ENCODE results near the gene ITGA11. TPM values are rescaled to one million over a fixed set of nuclear protein-coding genes. Genes with fewer than 3 reads are reported as not detected.

The ITGA11 gene
- total and polyA plus RNA-seq, 2 donors (not counting 1 experiment from before 2014, with no cell fraction given): 21.5 to 29.6 TPM

GRCh38 chr15:68259883-68260282 lies 172.1 kb downstream of the ITGA11 start:
- H3K9ac ChIP-seq (ENCODE audit: insufficient read depth, low read length): no peak overlapping the region
- DNase-seq (ENCODE audit: low read depth in 2 of 2): no peak
- no peaks in the 10 kb centered on the region for H3K27me3 ChIP-seq (ENCODE audit: control insufficient read depth, insufficient read depth, low read length)
- H2AFZ ChIP-seq (ENCODE audit: low read length): no peak overlapping the region
- H3K9me3 ChIP-seq (ENCODE audit: control insufficient read depth, insufficient read depth, low read depth, low read length): no peaks in the 10 kb centered on the region
- TF ChIP-seq EZH2 (IDR thresholded peaks at IDR 0.05; ENCODE audit: low read length, missing control alignments): no peak
- TF ChIP-seq CTCF (conservative IDR thresholded peaks at IDR 0.05 in 1 of 2, IDR thresholded peaks at IDR 0.05 in 1 of 2; ENCODE audit: low read depth in 1 of 2, low read length in 2 of 2): no peak
- H3K4me3 ChIP-seq (replicated peaks in 1 of 4; ENCODE audit: control extremely low read depth in 1 of 4, insufficient read depth in 1 of 4, low read depth in 3 of 4, low read length in 4 of 4): no peak overlapping the region
- H3K27ac ChIP-seq (ENCODE audit: insufficient read depth, low read length): no peak overlapping the region
- H3K4me1 ChIP-seq (ENCODE audit: control insufficient read depth, extremely low read depth, insufficient read depth, low read length): peaks cover 2% of the 10 kb centered on the region
- no peaks in the 10 kb centered on the region for H3K79me2 ChIP-seq (ENCODE audit: control insufficient read depth, insufficient read depth, low read length)
- no peaks in the 10 kb centered on the region for H4K20me1 ChIP-seq (ENCODE audit: control insufficient read depth, extremely low read depth, insufficient read depth, low read length)
- no peaks in the 10 kb centered on the region for H3K36me3 ChIP-seq (ENCODE audit: control insufficient read depth, insufficient read depth, low read length)
- H3K4me2 ChIP-seq (ENCODE audit: extremely low read depth, insufficient read depth, low read length): no peak overlapping the region

- H3K4me2 ChIP-seq (ENCODE audit: extremely low read depth, insufficient read depth, low read length): no peak overlapping the region
- no peak overlapping the region for H3K27ac ChIP-seq (ENCODE audit: insufficient read depth, low read length)
- H3K36me3 ChIP-seq (ENCODE audit: control insufficient read depth, insufficient read depth, low read length): no peaks in the 10 kb centered on the region
- no peak overlapping the region for H3K9ac ChIP-seq (ENCODE audit: insufficient read depth, low read length)
- TF ChIP-seq EZH2 (IDR thresholded peaks at IDR 0.05; ENCODE audit: low read length, missing control alignments) (no peak), CTCF (conservative IDR thresholded peaks at IDR 0.05 in 1 of 2, IDR thresholded peaks at IDR 0.05 in 1 of 2; ENCODE audit: low read depth in 1 of 2, low read length in 2 of 2) (no peak)
- no peaks in the 10 kb centered on the region for H3K27me3 ChIP-seq (ENCODE audit: control insufficient read depth, insufficient read depth, low read length)
- no peaks in the 10 kb centered on the region for H3K79me2 ChIP-seq (ENCODE audit: control insufficient read depth, insufficient read depth, low read length)
- H3K4me3 ChIP-seq (replicated peaks in 1 of 4; ENCODE audit: control extremely low read depth in 1 of 4, insufficient read depth in 1 of 4, low read depth in 3 of 4, low read length in 4 of 4): no peak overlapping the region
- no peaks in the 10 kb centered on the region for H3K9me3 ChIP-seq (ENCODE audit: control insufficient read depth, insufficient read depth, low read depth, low read length)
- no peaks in the 10 kb centered on the region for H4K20me1 ChIP-seq (ENCODE audit: control insufficient read depth, extremely low read depth, insufficient read depth, low read length)
- no peak overlapping the region for H2AFZ ChIP-seq (ENCODE audit: low read length)
- no peak for DNase-seq (ENCODE audit: low read depth in 2 of 2)
- peaks cover 2% of the 10 kb centered on the region for H3K4me1 ChIP-seq (ENCODE audit: control insufficient read depth, extremely low read depth, insufficient read depth, low read length)
These were observed 173.3 kb downstream of the ITGA11 start for GRCh38 chr15:68258692-68259091.

- Histone ChIP-seq H3K27ac (ENCODE audit: insufficient read depth, low read length) (peak overlapping the region; percentile 29), H3K4me1 (ENCODE audit: control insufficient read depth, extremely low read depth, insufficient read depth, low read length) (peaks cover 2% of the 10 kb centered on the region), H4K20me1 (ENCODE audit: control insufficient read depth, extremely low read depth, insufficient read depth, low read length) (no peaks in the 10 kb centered on the region), H2AFZ (ENCODE audit: low read length) (peak overlapping the region; percentile 82), H3K4me3 (replicated peaks in 1 of 4; ENCODE audit: control extremely low read depth in 1 of 4, insufficient read depth in 1 of 4, low read depth in 3 of 4, low read length in 4 of 4) (peak overlapping the region; percentile 37 to 60 (median 50)), H3K9ac (ENCODE audit: insufficient read depth, low read length) (peak overlapping the region; percentile 52), H3K4me2 (ENCODE audit: extremely low read depth, insufficient read depth, low read length) (peak overlapping the region; percentile 71), H3K79me2 (ENCODE audit: control insufficient read depth, insufficient read depth, low read length) (no peaks in the 10 kb centered on the region), H3K36me3 (ENCODE audit: control insufficient read depth, insufficient read depth, low read length) (no peaks in the 10 kb centered on the region), H3K9me3 (ENCODE audit: control insufficient read depth, insufficient read depth, low read depth, low read length) (no peaks in the 10 kb centered on the region), H3K27me3 (ENCODE audit: control insufficient read depth, insufficient read depth, low read length) (no peaks in the 10 kb centered on the region)
- TF ChIP-seq CTCF (conservative IDR thresholded peaks at IDR 0.05 in 1 of 2, IDR thresholded peaks at IDR 0.05 in 1 of 2; ENCODE audit: low read depth in 1 of 2, low read length in 2 of 2) (no peak), EZH2 (IDR thresholded peaks at IDR 0.05; ENCODE audit: low read length, missing control alignments) (no peak)
- peak; percentile 76 to 93 for DNase-seq (ENCODE audit: low read depth in 2 of 2)
These were observed 175.1 kb downstream of the ITGA11 start for GRCh38 chr15:68256675-68257450.

Measured in fibroblast of lung (primary cell).